HEK293T (cell line): ENCODE measurements around the gene LVRN.

Source experiments
- L3MBTL2 ChIP-seq: fragments of 450-650 bp; conservative IDR thresholded peaks from 2 replicates; pipeline ENCODE4 v1.6.1; 2016; ENCODE audit warnings: mild to moderate bottlenecking
- SUZ12 ChIP-seq: fragments of 450-650 bp; IDR thresholded peaks from 2 replicates; pipeline ENCODE4 v1.6.1; 2016; ENCODE audit warnings: mild to moderate bottlenecking

GRCh38 chr5:115947260-115947659 lies 15.0 kb upstream of the LVRN start:
- TF ChIP-seq SUZ12 (no peak), L3MBTL2 (no peak)
